Activated CD8-positive, alpha-beta memory T cell treated with anti-CD3 and anti-CD28 coated beads, Interleukin-2, amount 50 U/mL, for 1 hour (primary cell): ENCODE measurements around the gene SH3BP1.
"Not testable (repeated sequence)": the region's sequence is repeated elsewhere in the genome, so short reads cannot be mapped to it uniquely, and the experiment has no call there.

Experiments
- DNase-seq: peaks from one replicate; pipeline ENCODE4 v3.0.0-alpha.2; 2020; ENCODE audit errors: extremely low read depth

Gene SH3BP1, protein sequence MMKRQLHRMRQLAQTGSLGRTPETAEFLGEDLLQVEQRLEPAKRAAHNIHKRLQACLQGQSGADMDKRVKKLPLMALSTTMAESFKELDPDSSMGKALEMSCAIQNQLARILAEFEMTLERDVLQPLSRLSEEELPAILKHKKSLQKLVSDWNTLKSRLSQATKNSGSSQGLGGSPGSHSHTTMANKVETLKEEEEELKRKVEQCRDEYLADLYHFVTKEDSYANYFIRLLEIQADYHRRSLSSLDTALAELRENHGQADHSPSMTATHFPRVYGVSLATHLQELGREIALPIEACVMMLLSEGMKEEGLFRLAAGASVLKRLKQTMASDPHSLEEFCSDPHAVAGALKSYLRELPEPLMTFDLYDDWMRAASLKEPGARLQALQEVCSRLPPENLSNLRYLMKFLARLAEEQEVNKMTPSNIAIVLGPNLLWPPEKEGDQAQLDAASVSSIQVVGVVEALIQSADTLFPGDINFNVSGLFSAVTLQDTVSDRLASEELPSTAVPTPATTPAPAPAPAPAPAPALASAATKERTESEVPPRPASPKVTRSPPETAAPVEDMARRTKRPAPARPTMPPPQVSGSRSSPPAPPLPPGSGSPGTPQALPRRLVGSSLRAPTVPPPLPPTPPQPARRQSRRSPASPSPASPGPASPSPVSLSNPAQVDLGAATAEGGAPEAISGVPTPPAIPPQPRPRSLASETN

DNA sequence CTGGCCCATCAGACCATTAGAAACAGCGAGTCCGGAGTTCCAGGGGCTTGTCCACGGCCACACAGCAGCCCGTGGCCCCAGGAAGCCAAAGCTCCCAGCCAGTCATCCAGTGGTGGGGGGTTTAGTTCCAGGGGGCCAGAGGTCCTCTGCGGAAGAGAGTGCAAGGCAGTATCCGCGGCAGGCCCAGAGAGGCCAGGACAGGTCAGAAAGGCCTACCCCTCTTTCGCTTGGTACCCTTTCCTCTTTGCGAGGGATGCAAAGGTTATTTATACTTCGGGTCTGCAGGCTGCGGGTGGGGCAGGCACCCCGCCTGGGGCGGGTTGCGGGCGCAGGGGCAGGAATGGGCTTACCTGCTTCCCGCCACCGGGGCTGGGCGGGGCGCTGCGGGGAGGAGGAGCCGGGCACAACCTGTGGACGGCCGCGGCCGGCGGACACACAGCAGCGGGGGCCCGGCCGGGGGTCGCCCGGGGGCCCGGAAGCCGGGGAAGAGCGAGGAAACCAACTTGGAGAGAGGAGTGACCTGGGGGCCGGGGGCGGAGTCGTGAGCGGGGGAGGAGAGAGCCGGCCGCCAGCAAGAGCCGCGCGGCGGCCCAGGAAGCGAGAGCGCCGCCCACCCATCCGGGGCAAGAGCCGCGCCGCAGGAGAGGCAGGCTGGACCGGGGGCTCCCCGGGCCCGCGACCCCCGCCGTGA is at the start of gene SH3BP1:
Gene SH3BP1, plus strand, starts transcription at position 600 of the 691 bp plus-strand sequence. CDS start 119 bp downstream, outside the sequence.
- DNase-seq: no peak

DNA sequence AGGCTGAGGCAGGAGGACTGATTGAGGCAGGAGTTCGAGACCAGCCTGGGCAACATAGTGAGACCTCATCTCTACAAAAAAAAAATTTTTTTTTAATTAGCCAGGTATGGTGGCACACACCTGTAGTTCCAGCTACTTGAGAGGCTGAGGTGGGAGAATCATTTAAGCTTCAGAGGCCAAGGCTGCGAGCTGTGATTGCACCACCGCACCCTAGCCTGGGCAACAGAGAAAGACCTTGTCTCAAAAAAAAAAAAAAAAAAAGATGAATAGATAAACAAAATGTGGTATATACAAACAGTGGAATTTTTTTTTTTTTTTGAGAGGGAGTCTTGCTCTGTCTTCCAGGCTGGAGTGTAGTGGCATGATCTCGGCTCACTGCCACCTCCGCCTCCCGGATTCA is 48.4 kb upstream of the SH3BP1 start:
- not testable (repeated sequence) for DNase-seq

DNA sequence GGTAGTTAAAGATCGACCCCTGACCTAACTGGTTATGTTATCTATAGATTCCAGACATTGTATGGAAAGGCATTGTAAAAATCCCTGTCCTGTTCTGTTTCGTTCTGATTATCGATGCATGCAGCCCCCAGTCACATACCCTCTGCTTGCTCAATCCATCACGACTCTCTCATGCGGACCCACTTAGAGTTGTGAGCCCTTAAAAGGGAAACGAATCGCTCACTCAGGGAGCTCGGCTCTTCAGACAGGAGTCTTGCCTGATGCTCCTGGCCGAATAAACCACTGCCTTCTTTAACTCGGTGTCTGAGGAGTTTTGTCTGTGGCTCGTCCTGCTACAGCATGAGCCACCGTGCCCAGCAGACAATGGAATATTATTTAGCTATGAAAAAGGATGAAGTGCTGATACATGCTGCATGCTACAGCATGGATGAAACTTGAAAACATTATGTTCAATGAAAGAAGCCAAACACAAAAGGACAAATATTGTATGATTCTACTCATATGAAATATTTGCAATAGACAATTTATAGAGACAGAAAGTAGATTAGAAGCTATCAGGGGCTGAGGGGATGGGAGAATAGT is 47.6 kb upstream of the SH3BP1 start:
- DNase-seq: no peak

DNA sequence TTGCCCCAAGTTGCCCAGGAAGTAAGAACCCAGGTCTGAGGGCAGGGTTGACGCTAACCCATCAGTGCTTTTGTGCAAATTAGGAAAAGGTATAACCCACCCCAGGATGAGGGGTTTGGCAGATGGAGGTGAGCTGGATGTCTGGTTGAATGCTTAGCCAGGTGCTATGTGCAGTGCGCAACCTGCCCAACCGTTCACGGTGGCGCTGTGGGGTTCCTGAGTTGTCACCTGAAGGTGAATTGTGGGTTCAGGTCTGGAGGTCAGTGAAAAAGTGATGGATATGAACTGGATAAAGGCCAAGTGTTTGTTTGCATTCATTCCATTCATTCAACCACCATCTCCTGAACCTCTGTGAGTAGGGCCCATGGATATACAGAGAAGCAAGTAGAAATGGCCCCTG is 45.2 kb upstream of the SH3BP1 start:
- DNase-seq: no peak

DNA sequence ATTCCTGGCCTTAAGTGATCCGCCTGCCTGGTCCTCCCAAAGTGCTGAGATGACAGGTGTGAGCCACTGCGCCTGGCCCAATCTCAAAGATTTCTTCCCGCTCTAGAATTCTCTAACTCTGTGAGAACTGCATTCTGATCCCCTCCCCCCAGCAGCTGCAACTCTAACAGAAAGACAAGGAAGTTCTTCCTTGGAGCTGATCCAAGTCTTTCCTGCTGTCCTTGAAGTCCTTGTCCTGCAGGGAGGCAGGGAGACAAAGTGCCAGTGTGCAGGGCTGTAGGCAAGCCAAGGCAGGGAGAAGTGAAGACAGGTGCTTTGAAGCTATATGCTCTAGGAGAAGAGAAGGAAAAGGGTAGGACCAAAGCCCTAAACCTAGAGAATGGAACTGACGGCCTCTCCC is 40.3 kb upstream of the SH3BP1 start:
- DNase-seq: no peak

DNA sequence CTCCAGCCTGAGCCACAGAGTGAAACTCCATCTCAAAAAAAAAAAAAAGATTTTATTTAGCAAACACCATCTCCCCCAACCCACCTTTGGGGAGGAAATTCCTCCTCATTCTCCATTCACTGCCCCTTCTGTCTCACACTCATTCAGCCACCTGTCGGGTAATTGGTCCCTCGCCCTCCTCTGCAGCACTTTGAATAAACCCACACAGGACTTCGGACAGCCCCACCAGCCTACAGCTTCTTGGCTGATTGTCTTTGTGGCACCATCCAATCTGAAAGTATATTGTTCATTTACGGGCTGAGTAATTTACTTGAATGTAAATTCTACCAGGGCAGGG is 38.3 kb upstream of the SH3BP1 start:
- no peak for DNase-seq

DNA sequence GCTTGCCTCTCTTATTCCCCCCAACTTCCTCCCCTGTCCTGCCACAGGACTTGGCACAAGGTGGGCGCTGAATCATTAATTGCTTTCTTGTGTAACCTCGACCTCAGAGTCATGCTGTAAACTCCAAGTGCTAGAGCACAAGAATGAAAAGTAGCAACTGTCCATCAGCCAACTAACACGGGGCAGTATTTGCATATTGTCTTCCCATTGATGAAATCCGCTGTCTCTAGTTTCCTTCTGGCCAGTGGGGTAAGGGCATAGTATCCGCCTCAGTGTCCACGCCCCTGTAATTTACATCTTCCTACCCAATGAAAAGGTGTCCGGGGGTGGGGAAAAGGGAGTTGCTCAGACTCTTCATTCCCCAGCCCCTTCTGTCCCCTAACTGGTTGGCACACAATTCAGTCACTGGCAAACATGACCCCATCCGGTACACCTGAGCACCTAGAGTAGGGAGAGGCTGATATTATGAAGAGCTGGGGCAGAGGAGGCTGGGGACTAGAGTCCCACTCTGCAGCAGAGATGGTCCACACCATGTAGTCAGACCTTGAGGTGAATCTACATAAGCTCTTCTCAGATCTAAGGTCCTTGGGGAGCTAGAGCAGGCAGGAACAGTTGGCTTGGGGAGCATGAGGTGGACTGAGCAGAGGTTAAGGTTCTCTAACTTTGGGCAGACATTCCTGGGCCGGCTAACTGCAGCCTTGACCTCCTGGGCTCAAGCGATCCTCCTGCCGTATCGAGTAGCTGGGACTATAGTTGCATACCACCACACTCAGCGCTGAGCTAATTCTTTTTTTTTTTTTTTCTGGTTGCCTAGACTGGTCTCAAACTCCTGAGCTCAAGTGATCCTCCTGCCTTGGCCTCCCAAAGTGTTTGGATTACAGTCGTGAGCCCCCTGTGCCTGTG is 37.7 kb upstream of the SH3BP1 start:
- no peak for DNase-seq

DNA sequence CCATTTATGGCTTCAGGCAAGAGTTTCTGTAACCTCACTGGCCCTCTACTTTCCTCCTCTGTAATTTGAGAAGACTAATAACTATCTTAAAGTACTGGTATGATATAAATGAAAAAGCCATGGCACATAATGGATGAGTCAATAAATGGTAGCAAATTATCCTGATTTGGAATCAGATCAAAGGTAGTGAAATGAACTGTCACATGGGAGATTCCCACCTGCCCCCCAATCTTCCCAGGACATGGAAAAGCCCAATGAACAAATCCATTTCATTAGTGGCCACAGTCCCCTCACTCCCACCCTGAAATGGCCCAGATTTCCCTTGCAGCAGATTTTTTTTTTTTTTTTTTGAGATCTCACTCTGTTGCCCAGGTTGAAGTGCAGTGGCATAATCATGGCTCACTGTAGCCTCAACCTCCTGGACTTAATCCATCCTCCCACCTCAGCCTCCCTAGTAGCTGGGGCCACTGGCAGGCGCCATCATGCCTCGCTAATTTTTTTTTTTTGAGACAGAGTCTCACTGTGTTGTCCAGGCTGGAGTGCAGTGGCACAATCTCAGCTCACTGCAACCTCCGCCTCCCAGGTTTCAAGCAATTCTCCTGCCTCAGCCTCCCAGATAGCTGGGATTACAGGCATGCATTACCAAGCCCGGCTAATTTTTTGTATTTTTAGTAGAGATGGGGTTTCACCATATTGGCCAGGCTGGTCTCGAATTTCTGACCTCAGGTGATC is 36.8 kb upstream of the SH3BP1 start:
- DNase-seq: not testable (repeated sequence)

DNA sequence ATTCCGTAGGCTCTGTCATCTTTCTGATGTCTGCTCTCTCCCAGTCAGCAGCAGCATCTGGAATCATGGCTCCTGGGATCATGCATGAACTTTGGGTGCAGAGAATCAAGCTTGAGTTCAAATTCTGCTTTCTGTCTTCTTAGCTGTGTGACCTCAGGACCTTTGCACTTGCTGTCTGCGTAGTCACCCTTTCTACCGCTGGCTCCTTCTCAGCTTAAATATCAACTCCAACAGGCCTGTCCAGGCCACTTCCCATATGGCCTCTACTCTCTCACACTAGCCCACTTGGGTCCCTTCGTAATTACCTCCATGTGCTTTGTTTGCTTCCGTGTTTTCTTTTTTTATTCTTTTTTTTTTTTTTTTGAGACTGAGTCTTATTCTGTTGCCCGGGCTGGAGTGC is 35.4 kb upstream of the SH3BP1 start:
- DNase-seq: no peak

DNA sequence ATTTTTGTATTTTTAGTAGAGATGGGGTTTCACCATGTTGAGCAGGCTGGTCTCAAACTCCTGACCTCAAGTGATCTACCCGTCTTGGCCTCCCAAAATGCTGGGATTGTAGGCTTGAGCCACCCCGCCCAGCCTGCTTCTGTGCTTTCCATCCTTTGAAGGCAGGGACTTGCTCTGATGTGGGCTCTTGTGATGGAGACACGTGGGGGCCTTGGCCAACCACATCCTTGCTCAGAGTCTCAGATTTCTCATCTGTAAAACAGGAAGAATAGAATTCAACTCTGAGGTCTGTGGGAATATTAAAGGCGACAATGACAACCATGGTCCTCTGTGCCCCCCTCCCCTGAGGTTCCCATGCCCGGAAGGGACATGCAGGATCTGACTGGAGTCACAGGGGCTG is 34.6 kb upstream of the SH3BP1 start:
- no peak for DNase-seq

DNA sequence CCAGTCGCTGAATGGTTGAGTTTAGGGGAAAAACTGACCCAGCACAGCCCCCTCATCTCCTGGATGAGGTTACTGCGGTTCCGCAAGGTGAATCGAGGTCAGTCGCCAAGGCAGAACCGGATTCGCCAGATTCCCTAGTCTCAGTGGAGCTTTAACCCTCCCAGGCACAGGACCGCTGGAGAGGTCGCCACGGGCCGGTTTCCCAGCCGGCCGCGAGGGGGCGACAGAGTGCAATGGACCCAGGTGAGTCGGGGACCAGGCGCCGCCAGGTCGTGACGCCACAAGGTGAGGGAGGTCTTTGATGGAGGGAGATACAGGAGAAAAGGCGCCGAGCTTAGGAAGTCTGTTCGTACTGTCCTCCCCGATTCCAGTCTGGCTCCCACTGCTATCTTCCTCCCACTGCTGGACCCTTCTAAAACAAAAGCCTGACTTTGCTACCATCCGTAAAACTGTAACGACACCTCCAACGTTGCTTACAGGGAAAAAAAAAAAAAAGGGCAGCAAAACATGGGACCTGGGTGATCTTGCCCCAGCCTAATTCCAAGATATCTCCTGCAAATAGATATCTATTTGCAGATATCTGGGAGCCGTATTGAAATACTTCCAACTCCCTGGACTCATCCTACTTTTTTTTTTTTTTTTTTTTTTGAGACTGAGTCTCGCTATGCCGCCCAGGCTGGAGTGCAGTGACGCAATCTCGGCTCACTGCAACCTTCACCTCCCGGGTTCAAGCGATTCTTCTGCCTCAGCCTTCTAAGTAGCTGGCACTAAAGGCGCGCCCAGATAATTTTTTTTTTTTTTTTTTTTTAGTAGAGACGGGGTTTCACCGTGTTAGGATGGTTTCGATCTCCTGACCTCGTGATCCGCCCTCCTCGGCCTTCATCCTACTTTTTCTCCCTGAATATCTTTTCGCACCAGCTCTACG is 32.2 kb upstream of the SH3BP1 start:
- DNase-seq: peak; percentile 67

DNA sequence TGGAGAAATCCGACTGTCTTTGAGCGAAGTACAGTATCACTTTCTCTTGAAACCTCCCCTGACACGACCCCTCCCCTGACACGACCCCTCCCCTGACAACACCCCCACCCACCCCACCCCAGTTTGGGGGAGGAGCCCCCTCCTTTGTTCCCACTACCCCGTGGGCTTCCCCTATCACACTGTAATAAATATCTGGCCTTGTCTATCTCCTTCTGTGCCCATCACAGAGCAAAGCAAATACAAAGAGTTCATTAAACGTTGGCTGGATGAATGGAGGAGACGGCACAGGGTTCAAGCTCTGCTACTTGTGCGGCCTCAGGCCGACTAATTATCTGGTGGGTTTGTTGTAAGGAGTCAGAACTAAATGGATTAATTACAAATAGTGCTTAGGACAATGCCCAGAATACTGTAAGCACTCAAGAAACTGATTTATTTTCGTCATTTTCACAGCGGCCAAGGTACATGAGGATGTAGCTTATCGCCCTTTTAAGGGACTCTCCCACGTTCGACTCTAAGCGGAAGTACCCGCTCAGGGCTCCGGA is 31.5 kb upstream of the SH3BP1 start:
- no peak for DNase-seq

DNA sequence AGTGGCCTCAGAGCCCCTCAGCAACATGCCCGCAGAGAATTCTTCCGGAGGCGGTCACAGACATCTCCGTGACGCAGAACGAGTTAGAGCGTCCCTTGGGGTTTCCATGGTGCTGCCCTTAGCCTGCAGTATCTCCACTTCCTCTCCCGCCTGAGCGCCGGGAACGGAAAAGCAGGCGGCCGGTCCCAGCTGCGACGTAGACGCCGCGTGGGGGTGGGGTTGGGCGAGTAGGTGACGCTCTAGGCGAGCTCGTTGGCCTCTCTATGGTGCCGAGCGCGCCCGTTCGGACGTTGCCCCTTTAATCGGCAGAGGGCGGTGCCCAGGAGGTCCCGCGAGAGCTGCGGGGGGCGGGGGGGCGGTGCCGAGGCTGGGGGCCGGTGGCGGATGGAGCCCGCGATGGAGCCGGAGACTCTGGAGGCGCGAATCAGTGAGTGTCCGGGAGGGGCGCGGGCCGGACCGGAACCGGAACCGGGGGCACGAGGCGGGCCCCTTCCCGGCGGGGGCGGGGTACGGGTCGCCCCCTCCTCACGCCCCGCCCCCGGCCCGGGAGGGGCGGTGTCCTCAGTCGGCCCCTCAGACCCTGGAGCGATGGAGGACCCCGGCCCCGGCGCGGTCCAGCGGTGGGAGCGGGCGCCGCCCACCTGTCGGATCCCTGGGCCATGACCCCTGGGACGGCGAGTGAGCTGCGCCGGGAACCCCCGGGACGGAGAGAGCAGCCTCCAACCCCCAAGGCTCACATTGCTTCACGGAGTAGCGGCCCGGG is 30.8 kb upstream of the SH3BP1 start, which contains the start of gene GGA1:
Gene GGA1, plus strand, starts transcription at position 358 of the 763 bp plus-strand sequence. Its CDS starts 27 bp downstream, at position 385.
- peak; percentile 93 for DNase-seq

DNA sequence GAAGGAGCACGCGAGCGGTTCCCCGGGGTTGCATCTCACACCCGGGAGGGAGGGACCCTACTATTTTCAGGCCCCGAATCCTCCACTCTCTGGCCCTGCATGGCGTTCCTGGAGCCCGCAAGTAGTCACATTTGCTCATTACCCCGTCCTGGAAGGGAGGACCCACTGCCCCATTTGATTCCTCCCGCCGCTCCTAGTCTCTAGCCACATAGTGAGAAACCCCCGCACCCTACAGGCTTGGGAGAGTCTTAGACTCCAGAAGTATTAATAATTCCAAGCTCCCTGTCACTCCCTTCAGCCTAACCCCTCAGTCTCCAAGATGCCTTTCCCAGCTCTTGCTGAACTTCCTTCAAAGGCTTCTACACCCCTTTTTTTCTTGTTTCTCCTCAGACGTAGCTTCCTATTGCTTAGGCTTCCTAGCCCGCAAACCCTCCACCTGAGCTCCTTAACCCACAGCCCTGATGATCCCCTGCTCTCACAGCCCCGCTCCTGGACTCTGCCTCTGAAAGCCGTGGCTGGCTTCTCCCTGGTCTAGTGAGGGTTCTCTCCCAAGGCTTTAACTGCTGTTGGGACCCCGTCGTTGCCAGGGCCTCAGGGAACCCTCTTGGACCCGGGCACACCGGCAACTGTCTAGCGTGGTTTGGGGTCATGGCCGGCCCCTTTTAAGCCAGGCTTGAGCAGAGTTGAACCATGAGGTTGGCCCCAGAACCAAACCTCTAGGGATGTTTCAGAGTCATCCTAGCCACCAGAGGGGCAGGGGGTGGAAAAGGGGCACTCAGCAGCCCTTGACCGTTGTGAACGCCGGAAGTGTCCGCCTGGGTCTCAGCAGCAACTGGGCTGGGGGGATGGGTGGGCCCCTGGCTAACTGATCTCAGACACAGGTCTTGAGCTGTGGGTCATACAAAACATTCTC is 30.0 kb upstream of the SH3BP1 start:
- DNase-seq: no peak

DNA sequence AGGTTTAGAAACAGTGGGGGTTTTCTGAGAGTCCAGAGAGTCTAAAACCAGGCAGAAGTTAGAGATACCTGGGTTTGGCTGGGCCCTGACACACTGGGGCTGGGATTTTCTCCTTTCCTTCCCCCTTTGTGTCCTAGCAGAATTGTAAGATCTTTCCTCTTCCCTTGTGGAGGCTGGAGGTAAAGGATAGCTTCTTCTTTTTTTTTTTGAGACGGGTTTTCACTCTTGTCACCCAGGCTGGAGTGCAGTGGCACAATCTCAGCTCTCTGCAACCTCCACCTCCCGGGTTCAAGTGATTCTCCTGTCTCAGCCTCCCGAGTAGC is 29.4 kb upstream of the SH3BP1 start:
- DNase-seq: not testable (repeated sequence)

DNA sequence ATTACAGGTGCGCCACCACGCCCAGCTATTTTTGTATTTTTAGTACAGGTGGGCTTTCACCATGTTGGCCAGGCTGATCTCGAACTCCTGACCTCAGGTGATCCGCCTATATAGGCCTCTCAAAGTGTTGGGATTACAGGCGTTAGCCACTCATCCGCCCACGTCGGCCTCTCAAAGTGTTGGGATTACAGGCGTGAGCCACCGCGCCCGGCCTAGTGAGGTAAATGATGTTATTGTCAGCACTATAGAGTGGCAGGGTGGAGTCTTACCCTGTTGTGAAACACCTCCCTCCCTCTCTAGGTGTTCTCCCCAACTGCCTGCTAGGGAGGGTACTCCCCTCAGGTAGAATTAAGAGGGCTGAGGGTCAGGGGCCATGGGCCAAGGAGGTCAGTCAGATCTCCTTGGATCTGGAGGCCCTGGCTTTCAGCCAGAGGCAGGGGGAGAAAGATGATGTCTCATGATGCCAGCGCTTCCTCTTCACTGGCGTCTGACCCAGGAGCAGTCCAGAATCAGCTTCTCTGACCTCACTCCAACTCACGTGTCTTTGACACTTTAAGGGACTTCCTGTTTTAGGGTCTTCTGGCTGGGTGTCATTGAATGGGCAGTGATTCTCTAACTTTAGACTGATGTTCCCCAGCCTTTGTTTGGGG is 28.9 kb upstream of the SH3BP1 start:
- DNase-seq: no peak

DNA sequence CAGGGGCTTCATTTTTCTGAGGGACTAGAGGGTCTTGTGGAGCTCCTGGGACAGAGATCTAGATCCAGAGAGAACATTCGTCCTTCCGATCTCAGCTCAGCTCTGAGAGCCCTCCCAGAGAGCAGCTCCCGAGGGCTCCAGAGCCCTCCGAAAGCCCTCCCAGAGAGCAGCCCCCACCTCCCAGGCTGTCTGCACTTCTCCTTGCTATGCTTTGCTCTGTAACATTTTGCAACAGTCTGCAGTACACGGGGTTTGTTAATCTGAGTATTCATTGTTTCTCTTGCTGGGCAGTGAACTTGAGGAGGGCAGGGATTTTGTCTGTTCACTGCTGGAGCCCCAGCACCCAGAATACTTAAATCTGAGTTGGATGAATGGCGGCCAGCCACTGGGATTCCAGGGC is 28.3 kb upstream of the SH3BP1 start:
- no peak for DNase-seq
